Stomach (tissue), 4 donors: Measurements from ENCODE around the gene STK4.

ENCODE experiments used
- POLR2A ChIP-seq, 4 donors: fragments of 450-650 bp; IDR thresholded peaks; one replicate each; pipeline ENCODE4 v1.6.1; 2016; ENCODE audit warnings: antibody characterized with exemption in 4 of 4, control low read depth in 2 of 4, mild to moderate bottlenecking in 1 of 4, moderate library complexity in 1 of 4
- POLR2AphosphoS5 ChIP-seq, 3 donors: sonication (generic); formaldehyde crosslinking; IDR thresholded peaks; one replicate each; pipeline ENCODE4 v1.6.1; 2016; ENCODE audit warnings: antibody characterized with exemption in 3 of 3
- TF ChIP-seq, protein P1 (sequence below), 7 experiments: fragments of 450-650 bp in 4 of 7; fragments of 200-600 bp in 3 of 7; sonication (generic) in 3 of 7; IDR thresholded peaks; one replicate each; pipeline ENCODE4 v1.5.1; 2016 to 2019; ENCODE audit warnings: antibody characterized with exemption in 7 of 7, control low read depth in 2 of 7, mild to moderate bottlenecking in 1 of 7

DNA sequence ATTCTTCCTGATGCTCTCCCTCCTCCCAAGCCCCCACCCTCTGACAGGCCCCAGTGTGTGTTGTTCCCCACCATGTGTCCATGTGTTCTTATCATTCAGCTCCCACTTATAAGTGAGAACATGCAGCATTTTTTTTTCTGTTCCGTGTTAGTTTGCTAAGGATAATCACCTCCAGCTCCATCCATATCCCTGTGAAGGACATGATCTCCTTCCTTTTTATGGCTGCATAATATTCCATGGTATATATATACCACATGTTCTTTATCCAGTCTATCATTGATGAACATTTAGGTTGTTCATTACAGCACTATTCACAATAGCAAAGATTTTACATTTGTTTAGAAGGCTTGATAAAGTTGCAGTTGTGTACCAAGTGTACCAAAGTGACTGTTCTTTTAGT, 76.7 kb downstream of the STK4 start:
- TF ChIP-seq POLR2A (IDR thresholded peaks at IDR 0.05): no peak
- TF ChIP-seq, protein P1, sequence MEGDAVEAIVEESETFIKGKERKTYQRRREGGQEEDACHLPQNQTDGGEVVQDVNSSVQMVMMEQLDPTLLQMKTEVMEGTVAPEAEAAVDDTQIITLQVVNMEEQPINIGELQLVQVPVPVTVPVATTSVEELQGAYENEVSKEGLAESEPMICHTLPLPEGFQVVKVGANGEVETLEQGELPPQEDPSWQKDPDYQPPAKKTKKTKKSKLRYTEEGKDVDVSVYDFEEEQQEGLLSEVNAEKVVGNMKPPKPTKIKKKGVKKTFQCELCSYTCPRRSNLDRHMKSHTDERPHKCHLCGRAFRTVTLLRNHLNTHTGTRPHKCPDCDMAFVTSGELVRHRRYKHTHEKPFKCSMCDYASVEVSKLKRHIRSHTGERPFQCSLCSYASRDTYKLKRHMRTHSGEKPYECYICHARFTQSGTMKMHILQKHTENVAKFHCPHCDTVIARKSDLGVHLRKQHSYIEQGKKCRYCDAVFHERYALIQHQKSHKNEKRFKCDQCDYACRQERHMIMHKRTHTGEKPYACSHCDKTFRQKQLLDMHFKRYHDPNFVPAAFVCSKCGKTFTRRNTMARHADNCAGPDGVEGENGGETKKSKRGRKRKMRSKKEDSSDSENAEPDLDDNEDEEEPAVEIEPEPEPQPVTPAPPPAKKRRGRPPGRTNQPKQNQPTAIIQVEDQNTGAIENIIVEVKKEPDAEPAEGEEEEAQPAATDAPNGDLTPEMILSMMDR (IDR thresholded peaks at IDR 0.05): no peak
- no peak for TF ChIP-seq POLR2AphosphoS5 (IDR thresholded peaks at IDR 0.05)
